ENCODE measurements around the gene NAA10. TPM values are rescaled to one million over a fixed set of nuclear protein-coding genes. Genes with fewer than 3 reads are reported as not detected.

The NAA10 gene
- total RNA-seq, 2 experiments from 2014 or later = 63.1 to 63.7 TPM

GRCh38 chrX:153971450-153972367 lies 36.9 kb upstream of the NAA10 start, which contains the start of gene HCFC1:
Gene HCFC1 (minus strand): TSS chrX:153971818. CDS start chrX:153970840, 978 bp downstream.
- Mint-ChIP-seq H3K27ac (peak within 1 kb of the TSS; percentile 100), H3K9me3 (no peaks in the 10 kb centered on the region), H3K4me1 (peaks cover 37% of the 10 kb centered on the region), H3K4me3 (peak within 1 kb of the TSS; percentile 100), H3K36me3 (ENCODE audit: low read depth) (peaks cover 36% of the 10 kb centered on the region), H3K27me3 (no peaks in the 10 kb centered on the region)
- POLR2A ChIA-PET = interaction anchor here (0.6 to 10.4 kb wide), 25 partner anchors 8 to 792 kb away, joined by 3 to 201 read pairs (median 5); partner anchors contain the start of genes ARHGAP4, IRAK1 and UBL4A
- DNase-seq = peak; percentile 90
- CTCF ChIA-PET = interaction anchor here (1.3 to 2.2 kb wide), 4 partner anchors 10 to 44 kb away, joined by 3 to 10 read pairs (median 6); no protein-coding TSS in a partner anchor

- POLR2A ChIA-PET = interaction anchor here (0.6 to 10.4 kb wide), 22 partner anchors 8 to 793 kb away, joined by 3 to 201 read pairs (median 4); partner anchors contain the start of genes ARHGAP4, IRAK1 and UBL4A
- peak overlapping the region; percentile 100 for H3K4me3 Mint-ChIP-seq
- no peaks in the 10 kb centered on the region for H3K9me3 Mint-ChIP-seq
- H3K36me3 Mint-ChIP-seq (ENCODE audit: low read depth) = peaks cover 36% of the 10 kb centered on the region
- H3K27me3 Mint-ChIP-seq = no peaks in the 10 kb centered on the region
- DNase-seq = peak; percentile 89
- CTCF ChIA-PET = interaction anchor here (1.3 to 2.2 kb wide), 5 partner anchors 10 to 43 kb away, joined by 3 to 10 read pairs (median 4); no protein-coding TSS in a partner anchor
- H3K4me1 Mint-ChIP-seq = peaks cover 43% of the 10 kb centered on the region
- peak overlapping the region; percentile 100 for H3K27ac Mint-ChIP-seq
These were observed 36.2 kb upstream of the NAA10 start for GRCh38 chrX:153971124-153971449.

GRCh38 chrX:153970357-153971123 lies 35.7 kb upstream of the NAA10 start:
- peaks cover 44% of the 10 kb centered on the region for H3K4me1 Mint-ChIP-seq
- peak; percentile 50 for DNase-seq
- ChIA-PET CTCF (interaction anchor here (1.3 to 2.2 kb wide), 5 partner anchors 11 to 43 kb away, joined by 3 to 10 read pairs (median 4); no protein-coding TSS in a partner anchor), POLR2A (interaction anchor here (0.6 to 10.4 kb wide), 22 partner anchors 9 to 793 kb away, joined by 3 to 201 read pairs (median 4); partner anchors contain the start of genes ARHGAP4, IRAK1, RPL10 and UBL4A)
- peaks cover 34% of the 10 kb centered on the region for H3K36me3 Mint-ChIP-seq (ENCODE audit: low read depth)
- peak overlapping the region; percentile 100 for H3K27ac Mint-ChIP-seq
- peak overlapping the region; percentile 100 for H3K4me3 Mint-ChIP-seq
- no peaks in the 10 kb centered on the region for H3K27me3 Mint-ChIP-seq
- no peaks in the 10 kb centered on the region for H3K9me3 Mint-ChIP-seq

- H3K36me3 Mint-ChIP-seq (ENCODE audit: low read depth) = peaks cover 34% of the 10 kb centered on the region
- peak overlapping the region; percentile 95 for H3K27ac Mint-ChIP-seq
- no peaks in the 10 kb centered on the region for H3K27me3 Mint-ChIP-seq
- H3K9me3 Mint-ChIP-seq = no peaks in the 10 kb centered on the region
- H3K4me1 Mint-ChIP-seq = peaks cover 47% of the 10 kb centered on the region
- POLR2A ChIA-PET = interaction anchor here (0.8 to 10.4 kb wide), 13 partner anchors 9 to 517 kb away, joined by 3 to 201 read pairs (median 5); partner anchors contain the start of genes ARHGAP4, IRAK1, RPL10 and UBL4A
- CTCF ChIA-PET = interaction anchor here (1.3 to 4.1 kb wide), 4 partner anchors 12 to 44 kb away, joined by 3 to 31 read pairs (median 6); no protein-coding TSS in a partner anchor
- no peak for DNase-seq
- H3K4me3 Mint-ChIP-seq = peak overlapping the region; percentile 100
These were observed 35.1 kb upstream of the NAA10 start for GRCh38 chrX:153969904-153970356.

GRCh38 chrX:153969125-153969903 lies 34.5 kb upstream of the NAA10 start:
- no peak for DNase-seq
- peak overlapping the region; percentile 100 for H3K4me3 Mint-ChIP-seq
- ChIA-PET POLR2A (interaction anchor here (0.8 to 10.4 kb wide), 16 partner anchors 8 to 430 kb away, joined by 3 to 201 read pairs (median 6); partner anchors contain the start of genes ARHGAP4, IDH3G, IRAK1 and NAA10), CTCF (interaction anchor here (1.2 to 4.1 kb wide), 4 partner anchors 12 to 44 kb away, joined by 4 to 31 read pairs (median 6); no protein-coding TSS in a partner anchor)
- H3K27me3 Mint-ChIP-seq = no peaks in the 10 kb centered on the region
- peaks cover 34% of the 10 kb centered on the region for H3K36me3 Mint-ChIP-seq (ENCODE audit: low read depth)
- peak overlapping the region; percentile 95 for H3K27ac Mint-ChIP-seq
- H3K4me1 Mint-ChIP-seq = peaks cover 41% of the 10 kb centered on the region
- no peaks in the 10 kb centered on the region for H3K9me3 Mint-ChIP-seq

GRCh38 chrX:153968754-153969124 lies 33.9 kb upstream of the NAA10 start:
- Mint-ChIP-seq H3K36me3 (ENCODE audit: low read depth) (peaks cover 34% of the 10 kb centered on the region), H3K9me3 (no peaks in the 10 kb centered on the region), H3K4me1 (peaks cover 35% of the 10 kb centered on the region), H3K27ac (peak overlapping the region; percentile 95), H3K27me3 (no peaks in the 10 kb centered on the region), H3K4me3 (peak overlapping the region; percentile 100)
- peak; percentile 59 for DNase-seq
- ChIA-PET CTCF (interaction anchor here (1.2 to 4.1 kb wide), 3 partner anchors 22 to 44 kb away, joined by 3 to 31 read pairs (median 4); no protein-coding TSS in a partner anchor), POLR2A (interaction anchor here (1.2 to 10.4 kb wide), 10 partner anchors 13 to 430 kb away, joined by 3 to 201 read pairs (median 6); partner anchors contain the start of genes ARHGAP4, IDH3G, NAA10 and RPL10)

- H3K4me1 Mint-ChIP-seq = peaks cover 32% of the 10 kb centered on the region
These were observed 33.4 kb upstream of the NAA10 start for GRCh38 chrX:153968255-153968654.

GRCh38 chrX:153967536-153968224 lies 32.8 kb upstream of the NAA10 start:
- Mint-ChIP-seq H3K9me3 (no peaks in the 10 kb centered on the region), H3K4me1 (peaks cover 29% of the 10 kb centered on the region), H3K4me3 (peak overlapping the region; percentile 100), H3K27me3 (no peaks in the 10 kb centered on the region), H3K36me3 (ENCODE audit: low read depth) (peaks cover 36% of the 10 kb centered on the region), H3K27ac (peak overlapping the region; percentile 95)
- DNase-seq = peak; percentile 54
- ChIA-PET CTCF (interaction anchor here (1.2 to 4.1 kb wide), 4 partner anchors 20 to 204 kb away, joined by 3 to 31 read pairs (median 6); partner anchors contain the start of gene PLXNB3), POLR2A (interaction anchor here (1.0 to 10.4 kb wide), 12 partner anchors 14 to 380 kb away, joined by 3 to 201 read pairs (median 4); partner anchors contain the start of genes ARHGAP4 and NAA10)

More at GRCh38 chrX:153968255-153968654, 33.4 kb upstream of the NAA10 start:
- Mint-ChIP-seq H3K4me3 (peak overlapping the region; percentile 100), H3K36me3 (ENCODE audit: low read depth) (peaks cover 34% of the 10 kb centered on the region), H3K27me3 (no peaks in the 10 kb centered on the region), H3K9me3 (no peaks in the 10 kb centered on the region), H3K27ac (peak overlapping the region; percentile 95)
- POLR2A ChIA-PET = interaction anchor here (1.0 to 10.4 kb wide), 9 partner anchors 13 to 379 kb away, joined by 3 to 201 read pairs (median 4); partner anchors contain the start of genes ARHGAP4, IDH3G, NAA10 and SSR4
- DNase-seq = no peak
- CTCF ChIA-PET = interaction anchor here (1.2 to 4.1 kb wide), 3 partner anchors 21 to 43 kb away, joined by 3 to 31 read pairs (median 4); no protein-coding TSS in a partner anchor

- peaks cover 41% of the 10 kb centered on the region for H3K36me3 Mint-ChIP-seq (ENCODE audit: low read depth)
- ChIA-PET POLR2A (interaction anchor here (0.7 to 10.4 kb wide), 14 partner anchors 14 to 380 kb away, joined by 3 to 201 read pairs (median 4); partner anchors contain the start of genes ARHGAP4, IRAK1 and NAA10), CTCF (interaction anchor here (1.4 to 4.1 kb wide), 4 partner anchors 20 to 203 kb away, joined by 4 to 31 read pairs (median 8); partner anchors contain the start of genes ARHGAP4 and PLXNB3)
- no peaks in the 10 kb centered on the region for H3K27me3 Mint-ChIP-seq
- peak overlapping the region; percentile 95 for H3K27ac Mint-ChIP-seq
- peaks cover 29% of the 10 kb centered on the region for H3K4me1 Mint-ChIP-seq
- H3K9me3 Mint-ChIP-seq = no peaks in the 10 kb centered on the region
- peak; percentile 51 for DNase-seq
- peak overlapping the region; percentile 100 for H3K4me3 Mint-ChIP-seq
These were observed 32.2 kb upstream of the NAA10 start for GRCh38 chrX:153966841-153967535.

GRCh38 chrX:153966283-153966688 lies 31.4 kb upstream of the NAA10 start:
- DNase-seq = no peak
- Mint-ChIP-seq H3K27ac (peak overlapping the region; percentile 95), H3K9me3 (no peaks in the 10 kb centered on the region), H3K4me1 (peaks cover 29% of the 10 kb centered on the region), H3K27me3 (no peaks in the 10 kb centered on the region), H3K4me3 (peak overlapping the region; percentile 100), H3K36me3 (ENCODE audit: low read depth) (peaks cover 42% of the 10 kb centered on the region)
- POLR2A ChIA-PET = interaction anchor here (0.7 to 10.4 kb wide), 9 partner anchors 16 to 57 kb away, joined by 3 to 201 read pairs (median 4); partner anchors contain the start of genes ARHGAP4 and IRAK1
- CTCF ChIA-PET = interaction anchor here (1.2 to 4.1 kb wide), 5 partner anchors 19 to 202 kb away, joined by 3 to 31 read pairs (median 6); partner anchors contain the start of genes ARHGAP4 and PLXNB3
